Smooth muscle cell (in vitro differentiated cells): ENCODE data around the gene SS18L1. TPM values are rescaled to one million over a fixed set of nuclear protein-coding genes. Genes with fewer than 3 reads are reported as not detected.

Experiments
- DNase-seq: peaks from one replicate; lab custom pipeline; 2025; ENCODE audit not compliant: unreplicated experiment; lab: John Stamatoyannopoulos, UW
- H2AFZ ChIP-seq: fragments of 200-600 bp; sonication (generic); 2 replicates; pipeline ENCODE4 v1.6.0; 2016; ENCODE audit warnings: antibody characterized with exemption, low read depth, mild to moderate bottlenecking
- H3F3A ChIP-seq: fragments of 200-600 bp; sonication (generic); 2 replicates; pipeline ENCODE4 v1.6.0; 2017; ENCODE audit warnings: antibody characterized with exemption, low read depth
- H3K27ac ChIP-seq: fragments of 200-600 bp; sonication (generic); 2 replicates; pipeline ENCODE4 v1.5.1; 2016; ENCODE audit warnings: low read depth, mild to moderate bottlenecking
- H3K27me3 ChIP-seq: fragments of 200-600 bp; sonication (generic); 2 replicates; pipeline ENCODE4 v1.6.1; 2016; ENCODE audit warnings: low read depth, mild to moderate bottlenecking
- H3K36me3 ChIP-seq: fragments of 200-600 bp; sonication (generic); 2 replicates; pipeline ENCODE4 v1.5.1; 2016; ENCODE audit warnings: low read depth
- H3K4me1 ChIP-seq: fragments of 200-600 bp; sonication (generic); 2 replicates; pipeline ENCODE4 v1.5.1; 2016; ENCODE audit warnings: low read depth
- H3K4me2 ChIP-seq: fragments of 200-600 bp; sonication (generic); 2 replicates; pipeline ENCODE4 v1.6.0; 2016; ENCODE audit warnings: mild to moderate bottlenecking
- H3K4me3 ChIP-seq: fragments of 200-600 bp; sonication (generic); 2 replicates; pipeline ENCODE4 v1.5.1; 2016; ENCODE audit warnings: mild to moderate bottlenecking
- H3K79me2 ChIP-seq: fragments of 200-600 bp; sonication (generic); 2 replicates; pipeline ENCODE4 v1.6.0; 2016; ENCODE audit warnings: low read depth, mild to moderate bottlenecking
- H3K9ac ChIP-seq: fragments of 200-600 bp; sonication (generic); 2 replicates; pipeline ENCODE4 v1.6.0; 2016; ENCODE audit warnings: low read depth
- H3K9me3 ChIP-seq: fragments of 200-600 bp; sonication (generic); replicated peaks from 2 replicates; pipeline ENCODE4 v1.5.1; 2016; ENCODE audit warnings: low read depth
- H4K20me1 ChIP-seq: fragments of 200-600 bp; sonication (generic); 2 replicates; pipeline ENCODE4 v1.6.0; 2016; ENCODE audit warnings: low read depth
- WGBS: methylation state at CpG from one replicate; pipeline ENCODE4 v1.1.7; 2016; ENCODE audit warnings: low lambda C conversion rate; 5-methylcytosine and 5-hydroxymethylcytosine counted together
- polyA plus RNA-seq: library from polyadenylated mRNA; unstranded; fragments of >200 nt; fragmentation: Nextera tagmentation; extraction: Ambion mirVana; gene quantifications from 2 replicates; pipeline ENCODE4 v1.2.1, GENCODE V29; 2016
- total RNA-seq: library from RNA; depleted of rRNA; stranded (reverse); fragments of >200 nt; gene quantifications from 2 replicates; pipeline ENCODE4 v1.2.3, GENCODE V29; 2014
- TF ChIP-seq, protein P1 (sequence below): fragments of 200-600 bp; sonication (generic); IDR thresholded peaks from 2 replicates; pipeline ENCODE4 v1.5.1; 2017; ENCODE audit warnings: borderline replicate concordance, mild to moderate bottlenecking, antibody characterized with exemption; ENCODE audit not compliant: insufficient read depth, poor library complexity, severe bottlenecking

The SS18L1 gene
- total and polyA plus RNA-seq, 2 experiments from 2014 or later: 2.3 to 10.1 TPM

DNA sequence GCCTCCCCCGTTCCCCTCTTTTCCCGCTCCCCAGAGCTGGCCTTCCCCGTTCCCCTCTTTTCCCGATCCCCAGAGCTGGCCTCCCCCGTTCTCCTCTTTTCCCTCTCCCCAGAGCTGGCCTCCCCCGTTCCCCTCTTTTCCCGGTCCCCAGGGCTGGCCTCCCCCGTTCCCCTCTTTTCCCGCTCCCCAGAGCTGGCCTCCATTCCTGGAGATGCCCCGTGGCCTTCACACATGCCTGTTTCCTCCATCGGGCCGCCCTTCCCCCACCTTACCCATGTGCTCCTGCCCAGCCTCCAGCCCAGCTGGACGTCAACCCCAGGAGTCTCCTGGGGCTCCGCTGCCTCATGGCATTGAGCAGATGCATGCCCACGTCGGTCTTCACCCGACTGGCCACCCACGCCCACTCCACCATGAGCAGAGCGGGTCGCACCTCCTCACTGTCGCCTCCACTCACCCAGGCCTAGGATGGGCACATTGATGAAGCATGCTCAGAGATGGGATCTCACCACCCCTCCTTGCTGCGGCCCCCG, 8.3 kb downstream of the SS18L1 start:
- Histone ChIP-seq H2AFZ (no peak overlapping the region), H3K4me2 (no peak overlapping the region), H3K9ac (no peak overlapping the region), H3K36me3 (no peaks in the 10 kb centered on the region), H4K20me1 (peaks cover 100% of the 10 kb centered on the region), H3F3A (no peaks in the 10 kb centered on the region), H3K9me3 (no peaks in the 10 kb centered on the region), H3K79me2 (peaks cover 81% of the 10 kb centered on the region), H3K4me3 (no peak overlapping the region), H3K4me1 (no peaks in the 10 kb centered on the region), H3K27me3 (no peaks in the 10 kb centered on the region), H3K27ac (no peak overlapping the region)
- WGBS: 94% methylated on average over 13 of the region's 23 CpGs
- DNase-seq: no peak
- TF ChIP-seq, protein P1, sequence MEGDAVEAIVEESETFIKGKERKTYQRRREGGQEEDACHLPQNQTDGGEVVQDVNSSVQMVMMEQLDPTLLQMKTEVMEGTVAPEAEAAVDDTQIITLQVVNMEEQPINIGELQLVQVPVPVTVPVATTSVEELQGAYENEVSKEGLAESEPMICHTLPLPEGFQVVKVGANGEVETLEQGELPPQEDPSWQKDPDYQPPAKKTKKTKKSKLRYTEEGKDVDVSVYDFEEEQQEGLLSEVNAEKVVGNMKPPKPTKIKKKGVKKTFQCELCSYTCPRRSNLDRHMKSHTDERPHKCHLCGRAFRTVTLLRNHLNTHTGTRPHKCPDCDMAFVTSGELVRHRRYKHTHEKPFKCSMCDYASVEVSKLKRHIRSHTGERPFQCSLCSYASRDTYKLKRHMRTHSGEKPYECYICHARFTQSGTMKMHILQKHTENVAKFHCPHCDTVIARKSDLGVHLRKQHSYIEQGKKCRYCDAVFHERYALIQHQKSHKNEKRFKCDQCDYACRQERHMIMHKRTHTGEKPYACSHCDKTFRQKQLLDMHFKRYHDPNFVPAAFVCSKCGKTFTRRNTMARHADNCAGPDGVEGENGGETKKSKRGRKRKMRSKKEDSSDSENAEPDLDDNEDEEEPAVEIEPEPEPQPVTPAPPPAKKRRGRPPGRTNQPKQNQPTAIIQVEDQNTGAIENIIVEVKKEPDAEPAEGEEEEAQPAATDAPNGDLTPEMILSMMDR: no peak

DNA sequence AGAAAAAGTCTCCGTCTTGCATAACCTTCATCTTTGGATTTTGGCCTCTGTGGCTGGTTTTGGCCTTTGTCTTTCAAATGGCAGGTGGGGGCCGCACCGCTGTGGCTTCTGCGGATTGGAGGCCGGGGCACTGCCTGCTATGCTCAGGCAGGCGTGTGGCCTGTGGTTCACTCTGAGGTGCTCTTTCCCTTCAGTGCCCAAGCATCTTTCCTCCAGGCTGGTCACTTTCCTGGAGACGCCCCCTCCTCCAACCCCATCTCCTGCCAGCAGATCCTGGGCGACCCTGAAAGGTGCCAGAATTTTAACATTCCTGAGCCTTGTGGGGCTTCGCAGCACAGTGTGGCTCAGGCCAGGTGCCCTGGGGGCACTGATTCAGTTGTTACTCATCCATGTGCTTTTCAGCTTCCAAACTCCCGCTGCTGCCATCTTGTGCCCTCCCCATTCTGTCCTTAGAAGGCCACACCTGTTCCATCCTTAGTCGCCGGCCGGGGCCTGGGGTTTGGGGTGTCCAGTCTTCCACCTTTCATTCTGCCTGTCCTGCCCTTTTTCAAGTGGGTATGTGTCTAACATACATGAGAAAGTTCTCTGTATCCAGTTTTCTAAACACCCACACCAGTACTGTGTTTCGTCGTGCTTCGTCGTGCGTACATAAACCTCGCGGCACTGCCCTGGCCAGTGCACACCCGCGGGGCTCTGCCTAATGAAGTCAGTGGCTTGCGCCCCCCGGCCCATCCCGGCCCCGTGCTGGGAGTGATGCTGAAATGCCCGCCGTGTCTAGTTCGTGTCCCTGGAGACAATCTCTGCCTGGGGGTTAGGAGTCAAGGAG, 12.1 kb downstream of the SS18L1 start:
- no peaks in the 10 kb centered on the region for H3K9me3 ChIP-seq
- H3F3A ChIP-seq: no peaks in the 10 kb centered on the region
- H3K27me3 ChIP-seq: no peaks in the 10 kb centered on the region
- peaks cover 96% of the 10 kb centered on the region for H4K20me1 ChIP-seq
- WGBS: 83% methylated on average over 29 of the region's 29 CpGs
- no peaks in the 10 kb centered on the region for H3K4me1 ChIP-seq
- no peak overlapping the region for H2AFZ ChIP-seq
- no peak overlapping the region for H3K4me2 ChIP-seq
- no peak for DNase-seq
- peaks cover 55% of the 10 kb centered on the region for H3K79me2 ChIP-seq
- TF ChIP-seq, protein P1: no peak
- no peak overlapping the region for H3K9ac ChIP-seq
- H3K27ac ChIP-seq: no peak overlapping the region
- H3K36me3 ChIP-seq: no peaks in the 10 kb centered on the region
- H3K4me3 ChIP-seq: no peak overlapping the region

DNA sequence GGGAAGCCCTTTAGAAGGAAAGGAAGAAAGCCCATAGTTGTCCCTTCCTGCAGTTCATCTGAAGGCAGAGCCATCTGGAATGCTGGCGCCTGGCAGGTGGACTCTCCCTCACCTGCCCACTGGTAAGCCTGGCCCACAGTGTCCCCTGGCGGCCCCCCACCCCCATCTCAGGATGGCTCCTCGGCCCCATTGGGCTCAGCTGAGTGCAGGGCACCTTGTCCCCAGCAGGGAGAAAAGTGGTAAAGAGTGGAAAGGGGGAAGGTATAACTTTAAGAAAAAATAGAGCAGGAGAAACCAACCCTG, 12.6 kb downstream of the SS18L1 start:
- H3K27ac ChIP-seq: no peak overlapping the region
- H2AFZ ChIP-seq: no peak overlapping the region
- no peak overlapping the region for H3K9ac ChIP-seq
- H3K4me3 ChIP-seq: no peak overlapping the region
- WGBS: 92% methylated on average over 3 of the region's 3 CpGs
- TF ChIP-seq, protein P1: no peak
- no peak for DNase-seq
- H4K20me1 ChIP-seq: peaks cover 96% of the 10 kb centered on the region
- no peaks in the 10 kb centered on the region for H3F3A ChIP-seq
- peaks cover 50% of the 10 kb centered on the region for H3K79me2 ChIP-seq
- no peaks in the 10 kb centered on the region for H3K27me3 ChIP-seq
- H3K36me3 ChIP-seq: no peaks in the 10 kb centered on the region
- no peak overlapping the region for H3K4me2 ChIP-seq
- H3K9me3 ChIP-seq: no peaks in the 10 kb centered on the region
- no peaks in the 10 kb centered on the region for H3K4me1 ChIP-seq
